GM18873 (cell line): ENCODE results near the gene COX7A2.

ENCODE experiments used
- ATAC-seq: cut with Tn5 transposase; IDR thresholded peaks from one replicate; pipeline ENCODE4 v1.9.1; 2021; ENCODE audit warnings: mild to moderate bottlenecking, moderate library complexity, moderate number of reproducible peaks; ENCODE audit not compliant: unreplicated experiment, low FRiP score

Gene COX7A2

DNA sequence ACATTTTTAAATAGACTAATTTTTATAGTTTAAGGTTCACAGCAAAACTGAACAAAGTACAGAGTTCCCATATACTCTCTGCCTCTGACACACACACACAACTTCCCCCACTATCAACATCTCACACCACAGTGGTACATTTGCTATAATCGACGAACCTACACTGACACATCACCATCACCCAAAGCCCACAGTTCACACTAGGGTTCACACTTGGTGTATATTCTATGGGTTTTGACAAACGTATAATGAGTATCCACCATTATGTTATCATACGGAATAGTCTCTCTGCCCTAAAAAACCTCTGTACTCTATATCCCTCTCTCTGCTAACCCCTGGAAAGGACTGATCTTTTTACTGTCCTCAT lies 25.4 kb upstream of the COX7A2 start:
- no peak for ATAC-seq

DNA sequence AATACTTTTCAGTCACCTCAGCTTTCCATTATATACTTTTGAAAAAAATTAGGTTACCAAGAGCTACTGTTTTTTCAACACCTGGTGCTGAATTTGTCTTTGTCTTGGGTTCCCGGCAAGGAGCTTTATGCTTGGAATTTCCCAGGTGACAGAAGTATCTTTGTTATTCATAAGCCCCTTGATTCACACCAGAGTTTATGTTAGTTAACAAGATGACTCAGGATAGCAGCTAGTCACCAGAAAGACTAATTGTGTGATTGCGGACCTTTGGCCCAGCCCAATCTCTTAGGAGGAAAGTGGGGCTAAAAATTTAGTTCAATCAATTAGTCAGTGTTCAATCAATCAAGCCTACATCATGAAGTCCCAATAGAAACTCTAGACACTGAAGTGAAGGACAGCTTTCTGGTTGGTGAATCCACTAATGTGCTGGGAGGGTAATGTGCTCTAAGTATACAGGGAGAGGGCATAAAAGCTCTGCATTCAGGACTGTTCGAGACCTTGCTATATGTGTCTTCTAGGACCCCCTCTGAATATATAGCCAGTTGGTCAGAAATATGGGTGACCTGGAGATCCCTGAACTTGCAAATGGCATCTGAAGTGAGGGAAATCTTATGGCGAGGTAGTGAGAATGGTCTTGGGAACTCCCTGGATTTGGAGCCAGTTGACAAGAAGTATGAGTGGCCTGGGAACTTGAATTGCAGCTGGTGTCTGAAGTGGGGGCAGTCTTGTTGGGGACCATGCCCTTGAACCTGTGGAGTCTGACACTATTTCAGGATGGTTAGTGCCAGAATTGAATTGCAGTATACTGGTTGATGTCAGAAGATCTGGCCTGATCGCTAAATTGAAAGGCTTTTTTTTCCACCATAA lies 24.8 kb upstream of the COX7A2 start:
- no peak for ATAC-seq

DNA sequence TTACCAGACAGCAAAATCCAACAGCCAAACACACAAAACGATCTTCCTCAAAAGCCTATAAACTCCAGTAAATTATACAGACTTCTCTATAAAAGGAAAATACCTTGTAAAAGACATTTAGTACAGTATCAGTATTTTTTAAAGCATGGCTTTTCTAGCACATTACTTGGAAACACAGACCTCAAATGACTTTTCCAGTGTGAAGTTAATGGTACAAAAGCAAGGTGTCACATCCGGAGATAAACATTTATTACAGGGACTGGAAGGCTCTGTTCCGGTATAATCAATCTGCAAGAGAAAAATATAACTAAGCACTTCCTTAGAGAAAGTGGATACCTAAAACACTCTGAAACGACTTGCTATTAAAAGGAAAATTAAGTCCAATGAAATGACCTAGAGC lies 23.9 kb upstream of the COX7A2 start:
- no peak for ATAC-seq

DNA sequence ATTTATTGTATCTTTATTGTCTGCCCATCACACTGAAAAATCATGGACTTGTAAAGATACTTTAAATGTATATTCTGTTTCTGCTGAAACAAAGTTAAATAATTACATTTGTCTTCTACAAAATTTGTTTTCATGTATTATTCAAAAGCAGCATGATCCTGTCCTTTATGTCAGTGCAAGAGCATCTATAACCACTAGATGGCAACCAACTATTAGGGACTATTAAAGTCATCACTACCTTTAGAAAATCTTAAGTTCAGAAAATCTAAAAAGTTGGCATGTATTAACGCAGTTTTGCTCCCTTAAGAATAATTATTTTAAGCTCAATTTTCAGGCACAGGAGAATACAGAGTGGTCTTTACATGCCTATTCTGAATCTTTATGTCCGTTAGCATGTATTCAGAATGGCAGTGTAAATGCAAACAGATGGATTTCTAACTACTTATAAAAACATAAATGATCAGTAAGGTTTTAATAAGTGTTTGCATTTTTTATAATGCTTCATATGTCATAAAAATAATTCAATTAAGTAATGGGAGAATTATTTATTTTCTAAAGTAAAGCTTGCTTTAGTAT lies 23.2 kb upstream of the COX7A2 start:
- ATAC-seq = peak; percentile 67

DNA sequence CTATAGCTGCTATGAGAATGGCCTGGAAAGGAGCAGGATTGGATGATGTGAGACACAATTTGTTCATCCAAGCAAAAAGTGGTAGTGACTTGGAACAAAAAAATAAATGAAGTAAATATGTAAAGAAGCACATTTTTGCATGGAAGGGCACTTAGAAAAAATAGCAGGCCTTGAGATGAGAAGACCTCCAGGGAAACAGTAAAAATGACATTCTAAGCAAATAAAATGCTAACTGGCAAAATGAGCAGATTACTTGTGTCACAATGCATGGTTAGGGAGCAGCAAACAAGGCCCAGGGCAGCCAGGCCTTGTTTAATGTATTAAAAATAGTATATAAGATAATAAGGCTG lies 19.8 kb upstream of the COX7A2 start:
- no peak for ATAC-seq

DNA sequence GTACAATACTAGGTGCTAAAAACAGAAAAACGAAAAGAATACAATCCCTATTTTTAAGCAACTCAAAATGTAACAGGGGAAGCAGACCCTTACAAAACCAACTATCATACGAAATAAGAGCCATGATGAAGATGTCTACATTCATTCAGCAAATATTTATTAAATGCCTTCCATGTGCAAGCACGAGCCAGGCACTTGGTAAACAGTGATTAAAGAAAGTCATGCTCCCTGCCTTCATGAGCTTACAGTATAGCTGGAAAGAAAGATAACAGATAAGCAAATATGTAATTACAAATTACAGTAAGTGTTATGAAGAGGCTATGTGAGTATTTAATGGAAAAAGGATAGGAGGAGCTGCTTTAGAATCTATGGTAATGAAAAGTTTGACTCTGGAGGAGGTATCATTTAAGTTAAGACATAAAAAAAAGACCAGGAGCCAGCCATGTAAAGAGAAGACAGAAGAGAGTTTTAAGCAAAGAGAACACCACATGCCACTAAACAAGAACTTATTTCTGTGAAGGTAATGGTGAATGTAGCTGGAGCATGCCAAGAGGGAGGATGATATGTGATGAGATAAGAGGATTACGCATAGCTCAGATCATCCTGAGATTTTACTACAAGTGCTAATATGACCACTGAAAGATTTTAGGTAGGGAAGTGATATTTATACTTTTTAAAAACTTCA lies 19.3 kb upstream of the COX7A2 start:
- ATAC-seq = no peak

DNA sequence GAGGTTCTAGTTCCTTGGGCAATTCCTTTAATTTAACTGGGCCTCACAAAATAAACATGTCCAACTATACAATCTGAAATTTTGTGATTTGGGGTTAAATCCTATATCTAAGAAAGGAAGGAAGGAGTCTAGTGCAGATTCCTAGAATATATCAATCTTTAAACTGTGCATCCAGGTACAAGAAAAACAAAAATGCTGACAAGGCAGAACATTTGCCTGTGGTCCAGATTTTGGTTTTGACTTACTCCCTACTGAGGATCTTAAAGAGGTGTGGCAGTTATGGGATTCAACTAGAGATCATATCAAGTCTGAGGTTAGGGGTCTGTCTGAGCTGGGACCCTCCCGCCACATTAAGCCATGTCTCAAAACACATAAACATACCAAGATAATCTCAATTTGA lies 17.7 kb upstream of the COX7A2 start:
- no peak for ATAC-seq

DNA sequence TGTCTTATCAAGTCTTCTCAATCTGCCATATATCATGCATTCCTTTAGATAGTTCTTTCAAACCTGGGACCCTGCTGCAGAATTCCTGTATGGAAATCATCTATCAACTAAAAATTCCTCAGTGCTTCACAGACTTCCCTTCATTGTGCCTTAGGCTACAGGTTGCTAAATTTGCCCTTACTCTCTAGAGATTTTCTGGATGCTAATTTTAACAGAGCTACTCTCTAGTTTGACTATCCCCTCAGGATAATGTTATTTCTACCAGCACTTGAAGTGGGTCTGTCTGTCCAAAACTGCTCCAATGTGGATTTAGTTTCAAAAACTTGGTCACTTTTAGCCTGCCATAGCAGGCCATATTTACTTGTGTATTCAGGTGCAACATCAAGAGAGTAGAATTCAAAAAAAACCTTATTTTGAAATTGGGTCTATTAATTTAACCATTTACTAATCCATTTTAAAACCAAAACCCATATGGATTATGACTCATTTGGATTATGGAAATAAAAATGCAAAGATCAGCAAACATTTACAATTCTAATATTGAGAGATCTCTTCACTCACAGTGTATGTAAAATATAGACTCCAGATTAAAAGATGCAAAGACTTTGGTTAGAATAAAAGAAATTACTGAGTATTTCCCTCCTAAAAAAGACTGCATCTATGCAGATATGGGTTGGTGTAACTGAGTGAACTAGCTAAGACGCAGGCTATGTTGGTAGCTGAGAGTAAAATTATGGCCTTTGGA lies 13.9 kb upstream of the COX7A2 start:
- ATAC-seq = no peak

DNA sequence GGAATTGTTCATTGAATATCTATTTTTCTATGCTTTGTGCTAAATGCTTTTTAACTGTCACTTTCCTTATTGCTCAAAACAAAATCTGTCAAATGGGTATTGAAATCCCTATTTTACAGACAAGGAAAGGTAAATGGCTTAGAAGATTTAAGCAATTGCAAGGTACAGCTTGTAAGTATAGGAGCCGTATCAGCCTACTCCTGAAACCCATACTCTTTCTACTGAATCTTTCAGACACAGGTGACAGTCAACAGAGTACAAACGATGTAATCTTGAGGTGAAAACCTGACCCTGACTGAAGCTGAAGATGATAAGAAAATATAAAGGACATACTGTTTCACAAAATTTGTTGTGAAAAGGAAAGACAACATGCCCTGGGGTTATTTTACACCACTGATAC lies 7.0 kb upstream of the COX7A2 start:
- no peak for ATAC-seq

DNA sequence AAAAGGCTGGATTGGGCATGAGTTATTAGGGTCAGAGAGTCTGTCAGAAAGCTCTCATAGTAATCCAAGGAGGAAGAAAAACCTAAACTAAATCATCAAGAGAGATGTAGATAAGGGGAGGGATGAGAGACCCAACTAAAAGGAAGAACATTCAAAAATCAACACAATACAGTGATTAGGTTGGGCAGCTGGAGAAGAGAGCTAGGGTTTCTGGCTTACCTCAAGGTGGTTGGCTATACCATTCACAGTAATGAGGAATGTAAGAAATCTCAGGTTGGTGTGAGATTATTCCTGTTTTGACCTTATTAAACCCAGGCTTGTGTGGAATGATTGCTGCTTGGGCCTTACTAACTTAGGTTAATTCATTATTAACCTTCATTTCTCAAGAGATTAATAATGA lies 6.2 kb upstream of the COX7A2 start:
- no peak for ATAC-seq

DNA sequence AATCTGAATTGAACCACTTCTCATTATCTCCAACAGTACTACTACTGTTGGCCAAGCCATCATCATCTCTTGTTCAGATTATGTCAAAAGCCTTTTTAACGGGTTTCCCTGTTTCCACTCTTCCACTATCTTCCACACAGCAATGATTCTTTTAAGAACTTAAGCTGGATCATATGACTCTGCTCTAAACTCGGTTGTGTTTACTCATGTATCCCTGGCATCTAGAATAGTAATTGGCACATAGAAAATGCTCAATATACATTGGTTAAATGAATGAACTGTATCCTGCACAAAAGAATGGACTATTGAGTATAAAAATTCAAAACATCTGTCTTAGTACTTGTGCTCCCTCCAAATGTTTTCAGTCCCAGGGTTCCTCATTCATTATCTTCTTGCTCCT lies 2.8 kb upstream of the COX7A2 start:
- ATAC-seq = no peak

DNA sequence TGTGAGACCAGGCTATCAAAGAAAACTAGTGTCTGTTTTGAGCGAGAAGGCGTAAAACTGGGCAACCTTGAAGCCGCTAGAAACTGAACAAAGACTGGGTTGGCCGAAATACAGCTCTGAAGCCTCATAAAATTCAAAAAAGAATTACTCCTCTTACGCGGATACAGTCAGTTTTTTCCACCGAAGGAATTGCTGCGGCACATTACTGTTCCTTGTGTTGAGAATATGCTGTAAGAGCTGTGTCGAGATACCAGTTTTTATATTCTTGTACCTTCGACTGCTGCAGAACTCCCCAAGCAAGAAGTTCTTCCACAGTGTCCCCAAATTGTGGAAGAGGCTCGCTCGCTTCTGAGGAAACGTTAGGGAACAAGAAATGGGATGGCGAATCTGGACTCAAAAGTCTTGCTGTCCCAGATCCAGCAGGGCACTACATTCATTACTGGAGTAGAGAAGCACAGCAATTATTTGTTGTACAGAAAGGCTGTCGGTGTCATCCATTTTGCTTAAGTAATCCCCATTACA lies 523 bp upstream of the COX7A2 start:
- ATAC-seq = no peak

DNA sequence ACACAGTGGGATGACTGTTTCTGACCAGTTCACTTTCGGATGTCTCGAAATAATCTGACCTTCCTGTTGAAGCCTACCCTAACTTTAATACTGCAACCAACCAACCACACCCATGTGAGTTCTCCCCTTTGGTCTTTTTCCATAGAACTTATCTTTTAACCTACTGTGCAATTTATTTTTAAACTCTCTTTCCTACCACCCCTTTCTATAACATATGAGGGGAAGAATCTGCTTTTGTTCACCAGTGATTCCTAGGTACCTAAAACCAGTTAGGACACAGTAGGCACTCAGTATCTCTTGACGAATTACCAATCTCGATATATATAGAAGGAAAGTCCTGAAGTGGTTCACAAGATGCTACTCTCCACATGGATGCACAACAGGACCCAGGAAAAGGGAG lies 7.0 kb downstream of the COX7A2 start:
- no peak for ATAC-seq

DNA sequence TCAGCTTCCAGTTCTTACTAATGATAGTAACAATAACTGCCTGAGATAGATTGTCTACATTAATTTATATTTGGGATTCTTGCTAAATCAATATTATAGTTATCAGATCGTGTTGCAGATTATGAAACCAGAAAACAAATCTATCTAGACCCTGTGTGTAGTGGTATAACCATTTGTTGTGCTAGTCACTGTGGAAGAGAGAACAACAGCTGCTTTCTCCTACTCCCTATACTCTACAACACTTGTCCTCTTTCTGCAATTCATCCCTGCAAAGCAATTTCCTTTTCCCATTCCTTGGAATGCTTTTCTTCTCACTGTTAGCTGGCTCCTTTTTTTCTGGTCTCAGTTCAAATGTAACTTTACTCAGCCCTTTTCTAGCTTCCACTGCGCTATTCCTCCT lies 8.3 kb downstream of the COX7A2 start:
- ATAC-seq = no peak

DNA sequence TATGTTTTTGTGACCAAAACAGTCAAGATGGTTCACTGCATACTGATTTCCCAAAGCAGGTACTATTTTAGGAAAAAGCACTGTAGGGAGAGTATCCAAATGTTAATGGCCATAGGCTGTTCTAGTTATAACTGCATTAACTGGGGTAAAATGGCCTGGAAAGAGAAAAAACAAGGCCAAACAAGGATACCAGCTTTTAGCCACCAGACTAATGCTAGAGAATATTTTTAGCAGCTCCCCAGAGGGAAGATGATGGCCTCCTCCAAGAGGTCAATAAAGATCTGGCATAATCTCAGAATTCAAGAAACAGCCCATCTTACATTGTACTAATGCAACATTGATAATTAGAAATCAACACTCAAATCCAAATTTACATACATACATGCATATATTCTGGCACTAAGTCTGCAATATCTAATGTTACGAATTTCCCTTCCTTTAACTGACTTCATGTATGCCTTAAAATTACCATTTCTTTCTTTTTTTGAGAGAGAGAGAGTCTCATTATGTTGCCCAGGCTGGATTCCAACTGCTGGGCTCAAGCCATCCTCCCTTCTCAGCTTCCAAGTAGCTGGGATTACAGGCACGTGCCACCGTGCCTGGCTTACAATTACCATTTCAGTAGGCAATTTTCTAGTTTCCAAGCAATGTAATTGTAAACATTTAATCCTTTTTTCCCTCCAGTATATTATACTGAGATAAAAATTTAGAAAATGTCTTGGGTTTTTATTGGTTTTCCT lies 9.3 kb downstream of the COX7A2 start:
- no peak for ATAC-seq

DNA sequence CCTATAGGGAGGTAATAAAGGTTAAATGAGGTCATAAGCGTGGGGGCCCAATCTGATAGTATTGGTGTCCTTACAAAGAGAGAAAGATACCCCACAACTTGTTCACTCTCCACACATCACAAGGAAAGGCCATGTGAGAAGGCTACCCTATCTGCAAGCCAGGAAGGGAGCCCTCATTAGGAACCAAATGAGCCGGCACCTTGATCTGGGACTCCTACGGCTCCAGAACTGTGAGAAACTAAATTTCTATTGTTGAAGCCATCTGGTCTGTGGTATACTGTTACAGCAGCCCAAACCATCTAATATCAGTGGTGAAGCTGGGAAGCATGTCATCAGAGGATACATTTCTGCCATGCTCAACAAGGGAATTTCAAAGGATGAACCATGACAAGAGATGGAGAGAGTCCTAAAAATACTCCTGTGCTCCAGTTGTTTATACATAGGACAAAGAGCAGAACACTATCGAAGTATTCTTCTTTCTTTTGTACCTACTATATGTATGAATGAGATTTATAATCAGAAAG lies 10.4 kb downstream of the COX7A2 start:
- ATAC-seq = no peak

DNA sequence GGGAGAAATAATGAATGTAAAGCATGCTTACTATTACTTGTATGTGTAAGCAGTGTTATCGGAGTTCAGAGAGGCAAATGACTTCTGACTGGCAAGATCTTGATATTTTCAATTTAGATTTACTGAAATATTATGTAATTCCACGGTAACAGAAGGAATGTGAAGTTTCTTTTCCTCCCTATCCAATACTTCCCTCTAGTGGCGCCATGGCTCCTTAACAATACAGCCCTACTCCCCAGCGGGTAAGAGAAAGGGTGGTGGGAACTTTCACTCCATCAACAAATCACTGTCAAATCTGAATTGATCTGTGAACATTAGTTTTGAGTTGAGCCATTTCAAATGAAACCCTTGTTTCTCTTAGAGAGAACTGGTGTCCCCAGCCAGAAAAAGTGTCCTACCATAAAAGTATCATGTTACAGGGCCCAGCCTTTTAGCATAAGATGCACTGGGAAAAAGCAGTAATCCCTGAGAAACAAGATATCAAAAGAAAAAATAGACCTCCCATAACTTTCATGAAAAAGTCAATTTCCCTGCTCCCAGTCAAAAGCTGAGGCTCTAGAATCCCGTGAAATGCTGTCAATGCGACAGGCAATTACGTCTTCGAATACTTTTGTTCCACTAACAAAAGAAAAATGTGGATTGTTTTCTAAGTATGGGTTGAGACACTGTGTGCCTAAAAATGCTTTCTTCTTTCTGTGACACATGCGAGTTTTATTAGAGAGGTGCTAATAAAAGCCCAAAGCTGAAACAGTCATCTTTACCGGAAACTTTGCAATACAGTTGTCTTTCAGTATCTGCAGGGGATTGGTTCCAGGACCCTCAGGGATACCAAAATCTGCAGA lies 12.9 kb downstream of the COX7A2 start:
- ATAC-seq = no peak

DNA sequence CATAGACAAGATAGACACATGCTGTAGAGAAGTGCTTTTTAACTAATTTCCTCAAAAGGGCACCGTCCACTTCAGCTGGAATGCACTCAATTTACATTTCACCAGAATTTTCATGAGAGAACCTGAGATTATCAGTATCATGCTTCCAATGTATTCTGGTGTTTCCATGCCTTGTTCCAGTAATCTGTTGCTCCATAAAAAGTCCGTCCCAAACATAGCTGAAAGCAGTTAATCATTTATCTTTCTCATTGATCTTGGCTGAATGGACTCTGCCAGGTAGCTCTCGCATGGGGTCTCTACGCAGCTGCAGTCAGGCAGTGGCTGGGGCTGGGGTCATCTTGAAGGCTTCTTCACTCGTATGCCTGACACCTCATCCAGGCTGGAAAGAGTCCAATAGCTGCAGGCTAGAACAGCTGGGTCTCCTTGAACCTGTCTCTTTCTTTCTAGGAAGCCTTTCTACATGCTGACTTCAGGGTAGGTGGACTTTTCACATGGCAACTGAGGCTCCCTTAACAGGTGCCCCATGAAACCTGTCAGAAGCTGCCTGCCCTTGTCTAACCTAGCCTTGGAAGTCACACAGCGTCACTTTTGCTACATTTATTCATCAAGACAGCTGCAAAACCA lies 19.2 kb downstream of the COX7A2 start:
- ATAC-seq = no peak

DNA sequence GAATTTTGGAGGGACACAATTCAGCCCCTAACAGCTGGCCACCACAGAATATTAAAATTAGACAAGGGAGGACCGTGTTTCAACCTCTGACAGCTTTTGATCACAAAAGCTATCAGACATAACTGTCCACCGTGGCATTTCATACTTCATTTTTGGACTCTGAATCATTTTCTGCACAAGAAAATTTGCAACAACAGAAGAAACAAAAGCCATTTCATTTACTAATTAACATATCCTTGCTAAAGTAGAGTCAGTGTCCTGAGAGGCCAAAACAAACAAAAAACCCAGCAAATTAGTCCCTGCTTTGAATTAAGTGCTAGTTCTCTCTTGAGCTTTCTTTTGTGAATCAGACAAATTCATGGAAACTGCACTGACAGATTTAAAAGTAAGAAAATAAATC lies 20.2 kb downstream of the COX7A2 start:
- no peak for ATAC-seq
